GM06990 (cell line): ENCODE results near the gene OSCAR.

ENCODE experiments used
- DNase-seq: peaks from one replicate; pipeline ENCODE4 v3.0.0-alpha.2; 2011; ENCODE audit not compliant: insufficient read length; ENCODE audit errors: extremely low read depth
- H3K27me3 ChIP-seq: replicated peaks from 2 replicates; pipeline ENCODE4 v1.6.0; 2011; ENCODE audit warnings: low read length; ENCODE audit not compliant: control insufficient read depth, insufficient read depth
- H3K36me3 ChIP-seq: 2 replicates; pipeline ENCODE4 v1.5.1; 2011; ENCODE audit warnings: low read length; ENCODE audit not compliant: control insufficient read depth, insufficient read depth
- H3K4me3 ChIP-seq: replicated peaks from 2 replicates; pipeline ENCODE4 v1.5.1; 2011; ENCODE audit warnings: low read depth, mild to moderate bottlenecking, control low read depth, low read length
- TF ChIP-seq, protein P1 (sequence below): IDR thresholded peaks from 2 replicates; pipeline ENCODE4 v1.5.1; 2011; ENCODE audit warnings: low read length, control low read depth, mild to moderate bottlenecking, inconsistent platforms; ENCODE audit not compliant: insufficient read depth, poor library complexity, severe bottlenecking

The OSCAR gene

DNA sequence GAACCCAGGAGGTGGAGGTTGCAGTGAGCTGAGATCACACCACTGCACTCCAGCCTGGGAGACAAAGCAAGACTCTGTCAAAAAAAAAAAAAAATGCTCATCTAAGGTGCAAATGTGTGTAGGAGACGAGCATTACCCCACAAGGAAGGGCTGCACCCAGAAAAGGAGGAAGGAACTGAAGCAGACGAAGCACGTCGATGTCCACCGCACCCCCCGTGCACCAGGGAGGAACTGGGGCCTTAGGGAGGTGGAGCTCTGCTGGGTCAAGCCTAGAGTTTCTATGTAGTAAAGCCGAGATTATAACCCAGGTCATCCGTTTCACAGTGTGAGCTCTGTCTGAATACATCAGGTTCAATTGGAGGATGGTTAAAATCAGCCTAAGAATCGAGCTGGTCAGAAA lies 38.0 kb downstream of the OSCAR start:
- TF ChIP-seq, protein P1, sequence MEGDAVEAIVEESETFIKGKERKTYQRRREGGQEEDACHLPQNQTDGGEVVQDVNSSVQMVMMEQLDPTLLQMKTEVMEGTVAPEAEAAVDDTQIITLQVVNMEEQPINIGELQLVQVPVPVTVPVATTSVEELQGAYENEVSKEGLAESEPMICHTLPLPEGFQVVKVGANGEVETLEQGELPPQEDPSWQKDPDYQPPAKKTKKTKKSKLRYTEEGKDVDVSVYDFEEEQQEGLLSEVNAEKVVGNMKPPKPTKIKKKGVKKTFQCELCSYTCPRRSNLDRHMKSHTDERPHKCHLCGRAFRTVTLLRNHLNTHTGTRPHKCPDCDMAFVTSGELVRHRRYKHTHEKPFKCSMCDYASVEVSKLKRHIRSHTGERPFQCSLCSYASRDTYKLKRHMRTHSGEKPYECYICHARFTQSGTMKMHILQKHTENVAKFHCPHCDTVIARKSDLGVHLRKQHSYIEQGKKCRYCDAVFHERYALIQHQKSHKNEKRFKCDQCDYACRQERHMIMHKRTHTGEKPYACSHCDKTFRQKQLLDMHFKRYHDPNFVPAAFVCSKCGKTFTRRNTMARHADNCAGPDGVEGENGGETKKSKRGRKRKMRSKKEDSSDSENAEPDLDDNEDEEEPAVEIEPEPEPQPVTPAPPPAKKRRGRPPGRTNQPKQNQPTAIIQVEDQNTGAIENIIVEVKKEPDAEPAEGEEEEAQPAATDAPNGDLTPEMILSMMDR = no peak
- Histone ChIP-seq H3K4me3 (no peak overlapping the region), H3K36me3 (no peaks in the 10 kb centered on the region), H3K27me3 (no peaks in the 10 kb centered on the region)
- no peak for DNase-seq

DNA sequence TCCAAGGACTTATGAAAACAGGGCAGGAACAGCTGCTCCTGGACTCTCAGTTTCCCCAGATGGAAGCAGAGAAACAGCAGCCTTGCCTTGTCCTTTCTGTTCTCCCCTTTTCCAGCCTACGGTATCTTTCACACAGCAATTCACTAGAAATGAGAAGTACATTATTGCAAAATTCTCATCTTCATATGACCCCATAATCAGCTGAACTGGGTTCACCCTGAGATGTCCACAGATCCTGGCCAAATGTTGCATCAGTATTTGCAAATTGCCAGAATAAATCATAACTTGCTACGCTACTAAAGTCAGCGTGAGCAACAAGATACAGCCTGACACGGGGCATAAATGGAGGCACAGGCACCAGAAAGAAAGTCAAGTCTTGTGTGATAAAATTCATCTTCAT lies 53.0 kb downstream of the OSCAR start:
- Histone ChIP-seq H3K4me3 (no peak overlapping the region), H3K36me3 (no peaks in the 10 kb centered on the region), H3K27me3 (no peaks in the 10 kb centered on the region)
- DNase-seq = no peak
- TF ChIP-seq, protein P1 = no peak

DNA sequence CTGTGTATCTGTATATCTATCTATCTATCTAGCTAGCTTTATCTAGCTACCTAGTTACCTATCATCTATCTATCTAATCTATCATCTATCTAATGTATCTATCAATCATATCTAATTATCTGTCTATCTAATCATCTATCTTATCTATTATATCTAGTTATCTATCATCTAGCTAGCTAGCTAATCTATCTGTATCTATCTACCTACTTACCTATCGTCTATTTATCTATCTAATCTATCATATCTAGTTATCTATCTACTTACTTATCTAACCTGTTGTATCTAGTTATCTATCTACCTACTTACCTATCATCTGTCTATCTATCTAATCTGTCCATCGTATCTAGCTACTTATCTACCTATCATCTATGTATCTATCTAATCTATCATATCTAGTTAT lies 54.8 kb downstream of the OSCAR start:
- DNase-seq = no peak
- H3K27me3 ChIP-seq = no peaks in the 10 kb centered on the region
- TF ChIP-seq, protein P1 = no peak
- H3K4me3 ChIP-seq = no peak overlapping the region
- no peaks in the 10 kb centered on the region for H3K36me3 ChIP-seq
